OCI-LY7 (cell line): Measurements from ENCODE around the gene DNAJC7. TPM values are rescaled to one million over a fixed set of nuclear protein-coding genes. Genes with fewer than 3 reads are reported as not detected.
"Not testable (repeated sequence)": the region's sequence is repeated elsewhere in the genome, so short reads cannot be mapped to it uniquely, and the experiment has no call there.

ENCODE experiments used
- BruUV-seq: library from RNA; stranded (reverse); fragments of 400-500 nt; replicated peaks from 2 replicates; lab custom pipeline; 2021; lab: Mats Ljungman, UMichigan
- CTCF ChIA-PET: fragments of 300-600 bp; sonication (Branson Sonifier 250); formaldehyde crosslinking; loops from one replicate; lab custom pipeline; 2022; ENCODE audit warnings: antibody characterized with exemption; ENCODE audit not compliant: unreplicated experiment; lab: Charles Lee
- POLR2A ChIA-PET: fragments of 300-600 bp; sonication (Branson Sonifier 250); formaldehyde crosslinking; loops from one replicate; lab custom pipeline; 2022; ENCODE audit warnings: antibody characterized with exemption; lab: Charles Lee
- DNase-seq: peaks from one replicate; pipeline ENCODE4 v3.0.0-alpha.2; 2015; ENCODE audit warnings: low spot score
- H2AFZ ChIP-seq: fragments of 200-600 bp; sonication (generic), shearing (Covaris generic); 2 replicates; pipeline ENCODE4 v1.6.1; 2014; ENCODE audit warnings: mild to moderate bottlenecking, antibody characterized with exemption, low read length, moderate library complexity
- H3K27ac ChIP-seq: fragments of 200-600 bp; sonication (generic); 2 replicates; pipeline ENCODE4 v1.5.1; 2014; ENCODE audit warnings: mixed run types, low read depth, mild to moderate bottlenecking, moderate library complexity, low read length, inconsistent platforms; ENCODE audit not compliant: poor library complexity, severe bottlenecking
- H3K36me3 ChIP-seq: fragments of 200-600 bp; sonication (generic); 2 replicates; pipeline ENCODE4 v1.6.1; 2014; ENCODE audit warnings: mild to moderate bottlenecking, antibody characterized with exemption, low read length, moderate library complexity, mixed read lengths; ENCODE audit not compliant: insufficient read depth
- H3K4me1 ChIP-seq: fragments of 200-600 bp; sonication (generic); 2 replicates; pipeline ENCODE4 v1.5.1; 2014; ENCODE audit warnings: mild to moderate bottlenecking, low read length; ENCODE audit not compliant: insufficient read depth, poor library complexity, severe bottlenecking
- H3K4me2 ChIP-seq: fragments of 200-600 bp; sonication (generic); 2 replicates; pipeline ENCODE4 v1.6.1; 2014; ENCODE audit warnings: mild to moderate bottlenecking, low read length
- H3K4me3 ChIP-seq: fragments of 200-600 bp; sonication (generic); 2 replicates; pipeline ENCODE4 v1.5.1; 2014; ENCODE audit warnings: mild to moderate bottlenecking, low read depth, low read length; ENCODE audit not compliant: poor library complexity, severe bottlenecking
- H3K79me2 ChIP-seq: fragments of 200-600 bp; sonication (generic); 2 replicates; pipeline ENCODE4 v1.6.1; 2016; ENCODE audit warnings: low read depth, mild to moderate bottlenecking, low read length, moderate library complexity, mixed read lengths; ENCODE audit not compliant: insufficient read depth
- H3K9me2 ChIP-seq: fragments of 200-600 bp; sonication (generic); 2 replicates; pipeline ENCODE4 v1.6.1; 2016; ENCODE audit warnings: mild to moderate bottlenecking, low read length, mixed read lengths; ENCODE audit not compliant: insufficient read depth
- H3K9me3 ChIP-seq: fragments of 200-600 bp; sonication (generic); 2 replicates; pipeline ENCODE4 v1.6.1; 2014; ENCODE audit warnings: mild to moderate bottlenecking, mixed run types, low read length, mixed read lengths
- H4K20me1 ChIP-seq: fragments of 200-600 bp; sonication (generic); 2 replicates; pipeline ENCODE4 v1.6.1; 2014; ENCODE audit warnings: mild to moderate bottlenecking, antibody characterized with exemption, low read length, moderate library complexity, mixed read lengths; ENCODE audit not compliant: insufficient read depth
- EZH2phosphoT487 ChIP-seq: fragments of 200-600 bp; sonication (generic); IDR thresholded peaks from 2 replicates; pipeline ENCODE4 v1.6.1; 2018; ENCODE audit warnings: low read depth, borderline replicate concordance, mild to moderate bottlenecking, mixed run types, antibody characterized with exemption, low read length, moderate library complexity, mixed read lengths
- intact Hi-C: fragments of 100-400 bp; cut with micrococcal nuclease; formaldehyde crosslinking; loops from one replicate; pipeline ENCODE4 v1.10.0; 2022; ENCODE audit not compliant: unreplicated experiment
- total RNA-seq, 2 experiments: library from RNA; depleted of rRNA in 1 of 2; stranded (reverse); fragments of >200 nt in 1 of 2; shearing (Covaris generic) in 1 of 2; gene quantifications; 2 replicates each; pipeline ENCODE4 v1.2.3, GENCODE V29; 2014 to 2022
- TF ChIP-seq, protein P1 (sequence below): fragments of 200-600 bp; sonication (generic); conservative IDR thresholded peaks from 2 replicates; pipeline ENCODE4 v1.5.1; 2014; ENCODE audit warnings: mild to moderate bottlenecking, antibody characterized with exemption, low read length, moderate library complexity, mixed read lengths

Gene DNAJC7
- total RNA-seq, 2 experiments from 2014 or later: 76.4 to 124 TPM

DNA sequence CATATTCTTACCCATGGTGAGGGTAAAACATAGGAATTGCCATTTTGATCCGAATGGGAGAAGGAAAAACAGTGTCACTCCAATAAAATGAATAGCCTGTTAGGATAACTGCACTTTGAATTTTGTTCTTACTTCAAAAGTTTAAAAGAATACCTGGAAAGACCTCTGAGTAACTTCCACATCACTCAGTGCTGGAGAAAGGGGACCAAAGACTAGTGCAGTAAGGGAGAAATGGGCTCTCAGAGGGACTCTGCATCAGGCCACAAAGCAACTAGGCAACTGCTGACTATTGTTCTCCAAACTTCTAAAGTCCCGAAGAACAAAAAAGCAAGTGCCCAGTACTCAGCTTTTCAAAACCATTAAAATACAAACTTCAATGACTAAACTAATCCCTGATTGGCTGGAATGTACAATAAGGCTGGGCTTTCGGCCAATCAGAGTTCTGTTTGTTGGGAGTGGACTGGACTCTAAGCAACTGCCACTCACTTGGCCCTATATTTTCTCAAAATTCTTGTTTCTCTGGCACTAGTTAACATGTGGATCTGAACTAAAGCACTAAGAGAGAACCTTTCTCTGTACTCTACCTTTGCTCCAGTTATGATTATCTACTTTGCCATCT lies 6.2 kb downstream of the DNAJC7 start:
- no peak overlapping the region for H3K4me3 ChIP-seq
- peaks cover 29% of the 10 kb centered on the region for H3K4me1 ChIP-seq
- no peaks in the 10 kb centered on the region for H3K9me2 ChIP-seq
- H3K9me3 ChIP-seq: no peaks in the 10 kb centered on the region
- DNase-seq: no peak
- ChIA-PET POLR2A (no interaction called here), CTCF (no interaction called here)
- H3K36me3 ChIP-seq: peaks cover 57% of the 10 kb centered on the region
- H4K20me1 ChIP-seq: peaks cover 17% of the 10 kb centered on the region
- H3K27ac ChIP-seq: no peak overlapping the region
- no peak overlapping the region for H2AFZ ChIP-seq
- peaks cover 100% of the 10 kb centered on the region for H3K79me2 ChIP-seq
- TF ChIP-seq, protein P1, sequence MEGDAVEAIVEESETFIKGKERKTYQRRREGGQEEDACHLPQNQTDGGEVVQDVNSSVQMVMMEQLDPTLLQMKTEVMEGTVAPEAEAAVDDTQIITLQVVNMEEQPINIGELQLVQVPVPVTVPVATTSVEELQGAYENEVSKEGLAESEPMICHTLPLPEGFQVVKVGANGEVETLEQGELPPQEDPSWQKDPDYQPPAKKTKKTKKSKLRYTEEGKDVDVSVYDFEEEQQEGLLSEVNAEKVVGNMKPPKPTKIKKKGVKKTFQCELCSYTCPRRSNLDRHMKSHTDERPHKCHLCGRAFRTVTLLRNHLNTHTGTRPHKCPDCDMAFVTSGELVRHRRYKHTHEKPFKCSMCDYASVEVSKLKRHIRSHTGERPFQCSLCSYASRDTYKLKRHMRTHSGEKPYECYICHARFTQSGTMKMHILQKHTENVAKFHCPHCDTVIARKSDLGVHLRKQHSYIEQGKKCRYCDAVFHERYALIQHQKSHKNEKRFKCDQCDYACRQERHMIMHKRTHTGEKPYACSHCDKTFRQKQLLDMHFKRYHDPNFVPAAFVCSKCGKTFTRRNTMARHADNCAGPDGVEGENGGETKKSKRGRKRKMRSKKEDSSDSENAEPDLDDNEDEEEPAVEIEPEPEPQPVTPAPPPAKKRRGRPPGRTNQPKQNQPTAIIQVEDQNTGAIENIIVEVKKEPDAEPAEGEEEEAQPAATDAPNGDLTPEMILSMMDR: no peak
- no peak for TF ChIP-seq EZH2phosphoT487
- H3K4me2 ChIP-seq: no peak overlapping the region
- intact Hi-C loops: loop anchor here (10.0 kb wide), 1 partner anchor 244 kb away; no protein-coding TSS in a partner anchor
- no TSS peak for BruUV-seq

DNA sequence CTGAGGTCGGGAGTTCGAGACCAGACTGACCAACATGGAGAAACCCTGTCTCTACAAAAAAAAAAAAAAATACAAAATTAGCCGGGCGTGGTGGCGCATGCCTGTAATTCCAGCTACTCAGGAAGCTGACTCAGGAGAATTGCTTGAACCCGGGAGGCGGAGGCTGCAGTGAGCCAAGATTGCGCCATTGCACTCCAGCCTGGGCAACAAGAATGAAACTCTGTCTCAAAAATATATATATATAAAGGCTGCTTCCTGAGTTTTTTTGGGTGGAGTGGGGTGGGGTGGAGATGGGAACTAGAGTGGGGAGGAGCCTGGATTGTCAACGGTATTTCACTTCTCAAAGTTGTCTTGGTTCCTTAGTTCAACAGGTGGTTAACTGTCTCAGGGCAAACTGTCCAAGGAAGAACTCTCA lies 7.0 kb downstream of the DNAJC7 start:
- POLR2A ChIA-PET: not testable (repeated sequence)

DNA sequence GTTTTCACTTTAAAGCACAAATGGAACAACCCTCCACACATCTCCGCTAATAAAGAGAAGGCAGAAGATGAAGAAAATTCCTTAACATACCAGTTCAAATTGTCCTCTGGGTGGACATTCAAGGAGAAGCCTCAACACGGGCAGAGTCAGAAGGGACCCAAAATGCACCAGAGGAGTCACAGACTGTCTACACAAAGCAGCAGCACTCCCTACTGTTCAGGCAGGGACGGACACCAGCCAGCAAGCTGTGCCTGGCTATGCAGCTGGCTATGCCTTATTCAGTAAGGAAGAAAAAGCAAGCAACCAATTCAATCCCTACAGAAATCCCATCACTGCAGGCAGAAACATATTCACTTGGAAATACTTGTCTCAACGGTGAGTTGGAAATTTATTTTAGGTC lies 8.1 kb downstream of the DNAJC7 start:
- CTCF ChIA-PET: interaction anchor here (0.5 kb wide), 1 partner anchor 19 kb away, joined by 9 read pairs; no protein-coding TSS in a partner anchor
- intact Hi-C loops: no loop called here
- POLR2A ChIA-PET: interaction anchor here (0.6 kb wide), 1 partner anchor 1434 kb away, joined by 3 read pairs; no protein-coding TSS in a partner anchor
- no peaks in the 10 kb centered on the region for H3K9me3 ChIP-seq
- no peak overlapping the region for H2AFZ ChIP-seq
- H3K36me3 ChIP-seq: peaks cover 62% of the 10 kb centered on the region
- peaks cover 17% of the 10 kb centered on the region for H4K20me1 ChIP-seq
- H3K27ac ChIP-seq: no peak overlapping the region
- H3K79me2 ChIP-seq: peaks cover 100% of the 10 kb centered on the region
- H3K4me1 ChIP-seq: peaks cover 18% of the 10 kb centered on the region
- BruUV-seq: no TSS peak
- no peak overlapping the region for H3K4me2 ChIP-seq
- DNase-seq: peak; percentile 21
- TF ChIP-seq, protein P1: peak; percentile 56
- TF ChIP-seq EZH2phosphoT487: no peak
- H3K4me3 ChIP-seq: no peak overlapping the region
- H3K9me2 ChIP-seq: no peaks in the 10 kb centered on the region

More for the DNA sequence above, 7.0 kb downstream of the DNAJC7 start:
- peaks cover 22% of the 10 kb centered on the region for H3K4me1 ChIP-seq
- peaks cover 100% of the 10 kb centered on the region for H3K79me2 ChIP-seq
- H3K4me3 ChIP-seq, CTCF ChIA-PET, DNase-seq, H2AFZ ChIP-seq, BruUV-seq, H3K4me2 ChIP-seq, H3K9me2 ChIP-seq, H3K9me3 ChIP-seq, H3K27ac ChIP-seq: not testable (repeated sequence)
- H3K36me3 ChIP-seq: peaks cover 59% of the 10 kb centered on the region
- H4K20me1 ChIP-seq: peaks cover 17% of the 10 kb centered on the region
- intact Hi-C loops: loop anchor here (10.0 kb wide), 1 partner anchor 245 kb away; no protein-coding TSS in a partner anchor
